RWPE2 (cell line): ENCODE results near the gene TCAP.

ENCODE experiments used
- ATAC-seq: fragments of 200-7000 bp; cut with Tn5 transposase; 3 replicates; pipeline ENCODE4 v1.9.1; 2021; ENCODE audit warnings: low read depth
- DNase-seq: peaks from one replicate; pipeline ENCODE4 v3.0.0-alpha.2; 2020; ENCODE audit warnings: low spot score
- H3K27ac ChIP-seq: fragments of 450-650 bp; 2 replicates; pipeline ENCODE4 v1.5.1; 2017; ENCODE audit warnings: mild to moderate bottlenecking; ENCODE audit not compliant: poor library complexity, severe bottlenecking
- H3K27me3 ChIP-seq: fragments of 250-450 bp; sonication (Bioruptor Pico); 2 replicates; pipeline ENCODE4 v1.5.1; 2021; ENCODE audit warnings: mild to moderate bottlenecking, moderate library complexity; ENCODE audit not compliant: insufficient read depth, poor library complexity, severe bottlenecking
- H3K36me3 ChIP-seq: fragments of 250-450 bp; sonication (Bioruptor Pico); 2 replicates; pipeline ENCODE4 v1.5.1; 2020; ENCODE audit warnings: low read depth, mild to moderate bottlenecking, moderate library complexity
- H3K4me1 ChIP-seq: fragments of 250-450 bp; sonication (Bioruptor Pico); 2 replicates; pipeline ENCODE4 v1.5.1; 2021; ENCODE audit warnings: mild to moderate bottlenecking, moderate library complexity; ENCODE audit not compliant: insufficient read depth, poor library complexity, severe bottlenecking
- H3K4me3 ChIP-seq: fragments of 250-450 bp; sonication (Bioruptor Pico); 2 replicates; pipeline ENCODE4 v1.5.1; 2021; ENCODE audit warnings: mild to moderate bottlenecking, moderate library complexity; ENCODE audit not compliant: severe bottlenecking
- H3K9me3 ChIP-seq: fragments of 250-450 bp; sonication (Bioruptor Pico); 2 replicates; pipeline ENCODE4 v1.5.1; 2021; ENCODE audit warnings: mild to moderate bottlenecking, moderate library complexity; ENCODE audit not compliant: severe bottlenecking
- TF ChIP-seq, protein P1 (sequence below): fragments of 450-650 bp; IDR thresholded peaks from one replicate; pipeline ENCODE4 v1.5.1; 2017; ENCODE audit warnings: mild to moderate bottlenecking, moderate library complexity; ENCODE audit not compliant: poor library complexity, severe bottlenecking

Gene TCAP

GRCh38 chr17:39662551-39663339 is 2.4 kb upstream of the TCAP start:
- Histone ChIP-seq H3K36me3 (no peaks in the 10 kb centered on the region; the same call in 1 of the 2 replicates), H3K27me3 (no peaks in the 10 kb centered on the region), H3K4me3 (no peak overlapping the region), H3K4me1 (no peaks in the 10 kb centered on the region), H3K27ac (no peak overlapping the region), H3K9me3 (no peaks in the 10 kb centered on the region)
- no peak for DNase-seq
- no peak for ATAC-seq
- TF ChIP-seq, protein P1, sequence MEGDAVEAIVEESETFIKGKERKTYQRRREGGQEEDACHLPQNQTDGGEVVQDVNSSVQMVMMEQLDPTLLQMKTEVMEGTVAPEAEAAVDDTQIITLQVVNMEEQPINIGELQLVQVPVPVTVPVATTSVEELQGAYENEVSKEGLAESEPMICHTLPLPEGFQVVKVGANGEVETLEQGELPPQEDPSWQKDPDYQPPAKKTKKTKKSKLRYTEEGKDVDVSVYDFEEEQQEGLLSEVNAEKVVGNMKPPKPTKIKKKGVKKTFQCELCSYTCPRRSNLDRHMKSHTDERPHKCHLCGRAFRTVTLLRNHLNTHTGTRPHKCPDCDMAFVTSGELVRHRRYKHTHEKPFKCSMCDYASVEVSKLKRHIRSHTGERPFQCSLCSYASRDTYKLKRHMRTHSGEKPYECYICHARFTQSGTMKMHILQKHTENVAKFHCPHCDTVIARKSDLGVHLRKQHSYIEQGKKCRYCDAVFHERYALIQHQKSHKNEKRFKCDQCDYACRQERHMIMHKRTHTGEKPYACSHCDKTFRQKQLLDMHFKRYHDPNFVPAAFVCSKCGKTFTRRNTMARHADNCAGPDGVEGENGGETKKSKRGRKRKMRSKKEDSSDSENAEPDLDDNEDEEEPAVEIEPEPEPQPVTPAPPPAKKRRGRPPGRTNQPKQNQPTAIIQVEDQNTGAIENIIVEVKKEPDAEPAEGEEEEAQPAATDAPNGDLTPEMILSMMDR: no peak

GRCh38 chr17:39663340-39663687 is 1.8 kb upstream of the TCAP start:
- DNase-seq: no peak
- TF ChIP-seq, protein P1: no peak
- no peak overlapping the region for H3K4me3 ChIP-seq
- no peaks in the 10 kb centered on the region for H3K27me3 ChIP-seq
- no peaks in the 10 kb centered on the region; the same call in 1 of the 2 replicates for H3K36me3 ChIP-seq
- no peak for ATAC-seq
- no peak overlapping the region for H3K27ac ChIP-seq
- no peaks in the 10 kb centered on the region for H3K9me3 ChIP-seq
- H3K4me1 ChIP-seq: no peaks in the 10 kb centered on the region

GRCh38 chr17:39663688-39664580 is 1.2 kb upstream of the TCAP start:
- DNase-seq (no peak), ATAC-seq (peak; percentile 43)
- TF ChIP-seq, protein P1: no peak
- no peaks in the 10 kb centered on the region; the same call in 1 of the 2 replicates for H3K36me3 ChIP-seq
- H3K27ac ChIP-seq: no peak overlapping the region
- H3K9me3 ChIP-seq: no peaks in the 10 kb centered on the region
- H3K4me1 ChIP-seq: no peaks in the 10 kb centered on the region
- H3K4me3 ChIP-seq: no peak overlapping the region
- H3K27me3 ChIP-seq: peaks cover 4% of the 10 kb centered on the region

- no peaks in the 10 kb centered on the region for H3K9me3 ChIP-seq
- H3K4me3 ChIP-seq: no peak overlapping the region
- TF ChIP-seq, protein P1: no peak
- DNase-seq (no peak), ATAC-seq (peak; percentile 53)
- peaks cover 4% of the 10 kb centered on the region for H3K27me3 ChIP-seq
- no peaks in the 10 kb centered on the region for H3K4me1 ChIP-seq
- H3K36me3 ChIP-seq: no peaks in the 10 kb centered on the region; the same call in 1 of the 2 replicates
- H3K27ac ChIP-seq: no peak overlapping the region
Observed at GRCh38 chr17:39665642-39666224, 584 bp downstream of the TCAP start.
